Mammary epithelial cell (primary cell): ENCODE results near the gene DIAPH2.

Experiments
- CTCF ChIP-seq, 2 donors: IDR thresholded peaks in 1 of 2; conservative IDR thresholded peaks in 1 of 2; 2 replicates each; pipeline ENCODE4 v1.5.1; 2011 to 2012; ENCODE audit warnings: inconsistent platforms in 2 of 2, low read length in 2 of 2, mild to moderate bottlenecking in 2 of 2, control low read depth in 1 of 2, low read depth in 1 of 2; ENCODE audit not compliant: insufficient read depth in 1 of 2; ENCODE audit errors: extremely low read depth in 1 of 2
- EZH2 ChIP-seq: IDR thresholded peaks from 2 replicates; pipeline ENCODE4 v1.6.1; 2012; ENCODE audit warnings: low read length, inconsistent platforms, borderline replicate concordance

DNA sequence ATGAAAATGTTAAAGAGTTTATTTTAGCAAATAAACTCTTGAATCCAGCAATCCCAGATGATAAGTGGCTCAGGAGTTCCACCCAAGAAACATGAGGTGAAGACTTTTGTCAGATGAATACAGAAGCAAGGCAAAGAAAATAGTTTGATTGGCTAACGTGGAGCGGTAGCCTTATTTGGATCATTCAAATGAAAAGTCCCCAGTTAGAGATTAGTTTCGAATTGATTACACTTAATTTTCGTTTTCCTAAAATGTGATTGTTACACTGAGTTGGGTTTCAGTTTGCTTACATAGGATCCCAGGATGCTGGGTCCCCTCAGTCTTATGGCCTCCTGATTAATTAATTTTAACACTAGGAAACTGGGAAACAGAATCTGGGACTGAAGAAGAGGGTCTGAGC is 122.7 kb downstream of the DIAPH2 start:
- no peak for TF ChIP-seq CTCF (conservative IDR thresholded peaks at IDR 0.05 in 1 of 2, IDR thresholded peaks at IDR 0.05 in 1 of 2; ENCODE audit: extremely low read depth in 1 of 2, insufficient read depth in 1 of 2, low read depth in 1 of 2, low read length in 2 of 2)
- no peak for TF ChIP-seq EZH2
